Esophagus muscularis mucosa (tissue), 4 donors: ENCODE measurements around the gene TMEM243. TPM values are rescaled to one million over a fixed set of nuclear protein-coding genes. Genes with fewer than 3 reads are reported as not detected.

Experiments used
- DNase-seq: peaks from one replicate; pipeline ENCODE4 v3.0.0-alpha.2; 2017; ENCODE audit errors: extremely low spot score
- H3K27ac ChIP-seq, 4 donors: fragments of 200-600 bp; sonication (generic); replicated peaks in 1 of 4; 1 replicate in 3 of 4; 2 replicates in 1 of 4; pipeline ENCODE4 v1.5.1; 2016 to 2019; ENCODE audit warnings: mild to moderate bottlenecking in 1 of 4
- H3K27me3 ChIP-seq, 4 donors: fragments of 200-600 bp; sonication (generic); one replicate each; pipeline versions ENCODE4 v1.5.1 to v1.6.0; 2016 to 2019
- H3K36me3 ChIP-seq, 4 donors: fragments of 200-600 bp; sonication (generic); one replicate each; pipeline ENCODE4 v1.5.1; 2016 to 2019
- H3K4me1 ChIP-seq, 4 donors: fragments of 200-600 bp; sonication (generic); one replicate each; pipeline ENCODE4 v1.5.1; 2016 to 2019
- H3K4me3 ChIP-seq, 4 donors: fragments of 200-600 bp; sonication (generic); 1 replicate in 2 of 4; 2 replicates in 2 of 4; pipeline ENCODE4 v1.5.1; 2016 to 2019; ENCODE audit warnings: mild to moderate bottlenecking in 4 of 4, moderate library complexity in 1 of 4
- H3K9me3 ChIP-seq, 4 donors: fragments of 200-600 bp; sonication (generic); 1 replicate in 3 of 4; 2 replicates in 1 of 4; pipeline ENCODE4 v1.5.1; 2016 to 2019
- EP300 ChIP-seq: sonication (generic); formaldehyde crosslinking; IDR thresholded peaks from one replicate; pipeline ENCODE4 v1.6.1; 2017; ENCODE audit warnings: antibody characterized with exemption
- POLR2A ChIP-seq: fragments of 450-650 bp; IDR thresholded peaks from one replicate; pipeline ENCODE4 v1.6.1; 2017; ENCODE audit warnings: antibody characterized with exemption, moderate library complexity, mild to moderate bottlenecking, low read depth
- POLR2AphosphoS5 ChIP-seq, 2 donors: sonication (generic); formaldehyde crosslinking; IDR thresholded peaks; one replicate each; pipeline ENCODE4 v1.6.1; 2017; ENCODE audit warnings: antibody characterized with exemption in 2 of 2
- WGBS: methylation state at CpG from one replicate; pipeline ENCODE4 v1.1.5; 2018; 5-methylcytosine and 5-hydroxymethylcytosine counted together
- intact Hi-C: fragments of 100-400 bp; cut with DNase I; formaldehyde crosslinking; loops from one replicate; pipeline ENCODE4 v1.15.1; 2023
- total RNA-seq, 4 donors: library from RNA; depleted of rRNA; stranded (reverse); fragments of >200 nt; gene quantifications; one replicate each; pipeline versions ENCODE4 v1.1.0 to v1.2.1, GENCODE V29; 2016
- TF ChIP-seq, protein P1 (sequence below), 3 experiments: fragments of 200-600 bp in 2 of 3; fragments of 450-650 bp in 1 of 3; sonication (generic) in 2 of 3; IDR thresholded peaks; one replicate each; pipeline ENCODE4 v1.5.1; 2017 to 2019; ENCODE audit warnings: antibody characterized with exemption in 3 of 3, mild to moderate bottlenecking in 2 of 3, moderate library complexity in 1 of 3

Gene TMEM243
- total RNA-seq, 4 donors from 2014 or later: 15.0 to 27.9 (median 19.8) TPM

DNA sequence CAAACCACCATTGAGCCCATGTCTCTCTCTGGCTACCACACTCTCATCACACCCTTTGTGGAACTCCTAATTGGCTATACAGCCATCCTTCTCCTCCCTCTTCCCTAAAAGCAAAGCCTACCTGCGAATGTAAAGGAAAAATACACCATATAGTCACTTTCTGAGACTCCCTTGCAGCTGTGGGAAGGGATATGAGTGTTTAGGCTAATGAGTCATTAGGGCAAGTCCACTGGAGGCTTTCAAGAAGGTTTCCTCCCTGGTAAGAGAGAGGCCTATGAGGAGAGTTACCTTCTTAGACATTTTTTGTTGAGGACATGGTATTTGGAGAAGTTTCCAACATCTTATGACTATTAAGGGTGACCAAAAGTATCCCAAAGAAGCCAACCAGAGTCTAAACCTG is 4.1 kb upstream of the TMEM243 start:
- no peaks in the 10 kb centered on the region for H3K9me3 ChIP-seq
- no peak for DNase-seq
- H3K27ac ChIP-seq: no peak overlapping the region
- H3K4me3 ChIP-seq: no peak overlapping the region
- no peaks in the 10 kb centered on the region for H3K27me3 ChIP-seq
- intact Hi-C loops: loop anchor here (5.0 to 10.0 kb wide), 2 partner anchors 121 to 286 kb away; partner anchors contain the start of gene CROT
- peaks cover 0 to 16% (median 12%) of the 10 kb centered on the region in 4 donors for H3K4me1 ChIP-seq
- H3K36me3 ChIP-seq: no peaks in the 10 kb centered on the region
- TF ChIP-seq, protein P1, sequence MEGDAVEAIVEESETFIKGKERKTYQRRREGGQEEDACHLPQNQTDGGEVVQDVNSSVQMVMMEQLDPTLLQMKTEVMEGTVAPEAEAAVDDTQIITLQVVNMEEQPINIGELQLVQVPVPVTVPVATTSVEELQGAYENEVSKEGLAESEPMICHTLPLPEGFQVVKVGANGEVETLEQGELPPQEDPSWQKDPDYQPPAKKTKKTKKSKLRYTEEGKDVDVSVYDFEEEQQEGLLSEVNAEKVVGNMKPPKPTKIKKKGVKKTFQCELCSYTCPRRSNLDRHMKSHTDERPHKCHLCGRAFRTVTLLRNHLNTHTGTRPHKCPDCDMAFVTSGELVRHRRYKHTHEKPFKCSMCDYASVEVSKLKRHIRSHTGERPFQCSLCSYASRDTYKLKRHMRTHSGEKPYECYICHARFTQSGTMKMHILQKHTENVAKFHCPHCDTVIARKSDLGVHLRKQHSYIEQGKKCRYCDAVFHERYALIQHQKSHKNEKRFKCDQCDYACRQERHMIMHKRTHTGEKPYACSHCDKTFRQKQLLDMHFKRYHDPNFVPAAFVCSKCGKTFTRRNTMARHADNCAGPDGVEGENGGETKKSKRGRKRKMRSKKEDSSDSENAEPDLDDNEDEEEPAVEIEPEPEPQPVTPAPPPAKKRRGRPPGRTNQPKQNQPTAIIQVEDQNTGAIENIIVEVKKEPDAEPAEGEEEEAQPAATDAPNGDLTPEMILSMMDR (IDR thresholded peaks at IDR 0.05): no peak
- TF ChIP-seq EP300 (no peak), POLR2AphosphoS5 (IDR thresholded peaks at IDR 0.05) (no peak), POLR2A (no peak)
- 71% methylated on average over 1 of the region's 1 CpG for WGBS

DNA sequence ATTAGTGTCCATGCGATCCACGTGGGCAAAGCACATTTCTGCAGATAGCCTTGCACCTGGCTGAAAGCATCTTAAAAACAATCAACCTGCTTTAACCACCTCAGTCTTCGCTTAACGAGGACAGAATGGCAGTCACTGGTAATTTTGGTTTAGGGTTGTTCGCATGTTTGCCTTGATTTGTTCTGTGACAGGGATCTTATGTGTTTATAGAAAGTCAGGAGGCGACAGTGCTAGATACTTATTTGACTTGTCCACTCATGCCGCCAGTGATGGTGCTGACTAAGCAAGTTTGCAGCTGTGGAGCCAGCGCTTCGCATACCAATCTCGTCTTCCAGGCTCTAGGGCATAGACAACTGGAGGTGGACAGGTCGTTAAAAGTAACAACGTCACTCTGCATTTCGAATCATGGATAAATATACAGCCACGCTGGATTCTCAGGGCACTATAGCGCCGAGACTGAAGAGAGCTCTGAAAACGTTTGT is 1.2 kb upstream of the TMEM243 start:
- Histone ChIP-seq H3K4me1 (peaks cover 4 to 36% (median 33%) of the 10 kb centered on the region in 4 donors), H3K27ac (peak overlapping the region; percentile 82 to 87 (median 85)), H3K36me3 (no peaks in the 10 kb centered on the region), H3K27me3 (no peaks in the 10 kb centered on the region), H3K9me3 (no peaks in the 10 kb centered on the region), H3K4me3 (peak overlapping the region; percentile 72 to 88 (median 82))
- intact Hi-C loops: loop anchor here (2.0 to 10.0 kb wide), 3 partner anchors 68 to 283 kb away; partner anchors contain the start of genes CROT and DMTF1
- TF ChIP-seq, protein P1 (IDR thresholded peaks at IDR 0.05): no peak
- WGBS: 2% methylated on average over 16 of the region's 17 CpGs
- DNase-seq: no peak

DNA sequence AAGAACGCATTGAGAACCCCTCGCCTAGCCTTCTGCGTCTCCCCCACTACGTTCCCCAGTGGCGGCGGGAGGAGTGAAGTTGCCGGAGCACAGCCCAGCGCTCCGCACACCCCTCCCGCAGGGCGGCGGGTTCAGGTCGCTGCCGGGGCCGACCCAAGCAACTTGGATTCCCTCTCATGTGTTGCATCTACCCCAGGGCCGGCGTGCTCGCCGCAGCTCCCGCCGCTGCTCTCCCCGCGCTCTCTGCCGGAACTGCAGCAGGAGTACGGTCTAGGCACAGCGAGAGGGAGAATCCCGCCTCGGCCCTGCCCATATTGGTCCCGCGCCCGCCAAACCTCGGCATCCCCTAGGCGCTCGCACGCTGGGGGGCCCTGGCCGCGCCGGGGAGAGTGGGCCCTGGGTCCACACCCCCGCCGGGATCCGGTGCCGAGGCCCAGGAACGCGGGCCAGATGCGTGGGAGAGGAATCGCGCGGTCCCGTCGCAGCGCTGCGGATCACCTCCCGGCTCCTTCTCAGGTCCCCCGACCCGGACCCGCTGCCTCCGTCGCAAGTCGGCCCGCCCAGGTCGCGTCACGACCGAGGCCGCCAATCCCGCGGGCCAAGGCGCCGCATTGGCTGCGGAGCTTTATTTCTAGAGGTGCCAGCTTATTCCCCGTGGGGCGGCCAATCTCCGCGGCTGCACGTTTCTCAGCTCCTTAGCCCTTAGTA is 648 bp upstream of the TMEM243 start:
- H3K4me1 ChIP-seq: peaks cover 4 to 36% (median 33%) of the 10 kb centered on the region in 4 donors
- no peaks in the 10 kb centered on the region for H3K27me3 ChIP-seq
- DNase-seq: peak; percentile 94
- no peaks in the 10 kb centered on the region for H3K9me3 ChIP-seq
- WGBS: 0% methylated on average over 25 of the region's 75 CpGs
- peak overlapping the region; percentile 72 to 88 (median 82) for H3K4me3 ChIP-seq
- peak overlapping the region; percentile 82 to 87 (median 85) for H3K27ac ChIP-seq
- H3K36me3 ChIP-seq: no peaks in the 10 kb centered on the region
- TF ChIP-seq EP300 (no peak), POLR2AphosphoS5 (IDR thresholded peaks at IDR 0.05) (peak; percentile 86 to 92), POLR2A (peak; percentile 42)
- TF ChIP-seq, protein P1 (IDR thresholded peaks at IDR 0.05): no peak
- intact Hi-C loops: loop anchor here (2.0 to 10.0 kb wide), 3 partner anchors 67 to 283 kb away; partner anchors contain the start of genes CROT and DMTF1

DNA sequence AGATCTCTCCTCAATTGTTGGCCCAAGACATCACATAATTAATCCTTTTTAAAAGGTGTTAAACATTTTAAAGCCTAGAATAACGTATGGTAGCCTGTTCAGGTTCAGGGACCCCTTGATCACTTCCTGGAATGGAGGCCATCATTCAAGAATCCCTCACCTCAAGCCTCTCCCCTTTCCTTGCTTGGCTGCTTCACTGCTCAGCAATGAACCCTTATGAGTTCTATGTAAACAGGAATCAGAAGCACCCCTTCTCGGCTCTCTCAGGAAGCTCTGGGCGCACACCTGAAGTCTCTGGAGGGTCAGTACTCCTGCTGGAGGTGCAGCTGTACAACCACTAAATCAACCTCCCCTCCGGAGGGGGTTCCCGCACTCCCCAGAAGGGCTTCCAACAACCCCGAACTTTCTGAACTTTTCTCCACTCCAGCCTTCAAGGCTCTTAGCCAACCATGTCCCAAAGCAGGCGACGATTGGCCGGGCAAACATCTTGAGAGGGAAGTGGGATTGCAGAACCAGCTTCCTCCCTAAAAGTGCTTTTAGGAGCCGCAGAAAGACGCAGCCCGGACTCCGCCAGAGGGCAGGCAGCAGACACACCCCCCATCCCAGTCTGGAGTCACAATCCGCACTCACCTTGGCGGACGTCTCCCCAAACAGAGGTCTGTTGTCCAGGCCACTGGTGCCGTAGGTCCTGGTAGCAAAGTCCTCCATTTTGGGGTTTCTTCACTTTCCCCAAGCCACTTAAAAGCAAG is 562 bp downstream of the TMEM243 start:
- H3K4me3 ChIP-seq: peak overlapping the region; percentile 72 to 88 (median 82)
- intact Hi-C loops: no loop called here
- 9% methylated on average over 2 of the region's 17 CpGs for WGBS
- H3K36me3 ChIP-seq: no peaks in the 10 kb centered on the region
- H3K4me1 ChIP-seq: peaks cover 4 to 38% (median 34%) of the 10 kb centered on the region in 4 donors
- H3K9me3 ChIP-seq: no peaks in the 10 kb centered on the region
- H3K27ac ChIP-seq: peak overlapping the region; percentile 82 to 87 (median 85)
- H3K27me3 ChIP-seq: no peaks in the 10 kb centered on the region
- DNase-seq: no peak
- TF ChIP-seq EP300: no peak
- TF ChIP-seq, protein P1 (IDR thresholded peaks at IDR 0.05): no peak
- TF ChIP-seq POLR2A: no peak
- no peak for TF ChIP-seq POLR2AphosphoS5 (IDR thresholded peaks at IDR 0.05)
